ENCODE data around the gene TSPOAP1. TPM values are rescaled to one million over a fixed set of nuclear protein-coding genes. Genes with fewer than 3 reads are reported as not detected.

Gene TSPOAP1
- total RNA-seq, 2 experiments from 2014 or later = 70.6 to 77.7 TPM

GRCh38 chr17:58264407-58265103, 64.0 kb downstream of the TSPOAP1 start:
- Mint-ChIP-seq H3K4me3 (no peak overlapping the region), H3K36me3 (no peaks in the 10 kb centered on the region), H3K27me3 (peaks cover 58% of the 10 kb centered on the region)

GRCh38 chr17:58263773-58264172, 64.8 kb downstream of the TSPOAP1 start:
- Mint-ChIP-seq H3K36me3 (no peaks in the 10 kb centered on the region), H3K4me3 (no peak overlapping the region), H3K9me3 (no peaks in the 10 kb centered on the region), H3K27ac (no peak overlapping the region), H3K27me3 (peaks cover 61% of the 10 kb centered on the region), H3K4me1 (no peaks in the 10 kb centered on the region)
- DNase-seq = no peak
- POLR2A ChIA-PET = no interaction called here
- ATAC-seq (ENCODE audit: low read depth) = no peak

More at GRCh38 chr17:58264407-58265103, 64.0 kb downstream of the TSPOAP1 start:
- no peaks in the 10 kb centered on the region for H3K9me3 Mint-ChIP-seq
- H3K27ac Mint-ChIP-seq = no peak overlapping the region
- DNase-seq = no peak
- H3K4me1 Mint-ChIP-seq = no peaks in the 10 kb centered on the region
- no peak for ATAC-seq (ENCODE audit: low read depth)
- POLR2A ChIA-PET = no interaction called here

- ATAC-seq (ENCODE audit: low read depth) = no peak
- Mint-ChIP-seq H3K4me3 (no peak overlapping the region), H3K36me3 (no peaks in the 10 kb centered on the region), H3K27me3 (peaks cover 74% of the 10 kb centered on the region), H3K4me1 (no peaks in the 10 kb centered on the region), H3K27ac (no peak overlapping the region), H3K9me3 (no peaks in the 10 kb centered on the region)
- no peak for DNase-seq
- POLR2A ChIA-PET = no interaction called here
These were observed 66.4 kb downstream of the TSPOAP1 start for GRCh38 chr17:58262149-58262548.

- Mint-ChIP-seq H3K9me3 (no peaks in the 10 kb centered on the region), H3K4me3 (no peak overlapping the region), H3K4me1 (peaks cover 1% of the 10 kb centered on the region), H3K36me3 (no peaks in the 10 kb centered on the region), H3K27me3 (peaks cover 62% of the 10 kb centered on the region), H3K27ac (no peak overlapping the region)
- DNase-seq (no peak), ATAC-seq (ENCODE audit: low read depth) (no peak)
- POLR2A ChIA-PET = no interaction called here
These were observed 73.8 kb downstream of the TSPOAP1 start for GRCh38 chr17:58254803-58255202.

GRCh38 chr17:58253082-58253481, 75.5 kb downstream of the TSPOAP1 start:
- no peak for ATAC-seq (ENCODE audit: low read depth)
- H3K4me1 Mint-ChIP-seq = peaks cover 10% of the 10 kb centered on the region
- no peaks in the 10 kb centered on the region for H3K9me3 Mint-ChIP-seq
- H3K27me3 Mint-ChIP-seq = peaks cover 53% of the 10 kb centered on the region
- POLR2A ChIA-PET = no interaction called here
- H3K27ac Mint-ChIP-seq = no peak overlapping the region
- H3K4me3 Mint-ChIP-seq = no peak overlapping the region
- no peak for DNase-seq
- H3K36me3 Mint-ChIP-seq = no peaks in the 10 kb centered on the region

- Mint-ChIP-seq H3K4me3 (no peak overlapping the region), H3K27ac (no peak overlapping the region), H3K9me3 (no peaks in the 10 kb centered on the region), H3K4me1 (peaks cover 18% of the 10 kb centered on the region), H3K36me3 (no peaks in the 10 kb centered on the region), H3K27me3 (peaks cover 49% of the 10 kb centered on the region)
- DNase-seq = no peak
- no peak for ATAC-seq (ENCODE audit: low read depth)
- POLR2A ChIA-PET = no interaction called here
These were observed 76.5 kb downstream of the TSPOAP1 start for GRCh38 chr17:58252141-58252540.

Small RNA genes lying within 50 kb of the gene (microRNA-seq; reads per million reads assigned to microRNA genes)
- gene MIR4736 = not detected

Other genes with a start within 250 kb of the TSPOAP1 start
- 10 to 100 TPM; 29.5 to 31.3 TPM for gene DYNLL2, start 245.4 kb downstream of the TSPOAP1 start, total RNA-seq
- gene OR4D1, start 180.4 kb downstream of the TSPOAP1 start, total RNA-seq = under 1 TPM; 0.65 to 0.72 TPM
- gene OR4D2, start 161.8 kb downstream of the TSPOAP1 start, total RNA-seq = not detected
- not detected for gene EPX, start 136.1 kb downstream of the TSPOAP1 start, total RNA-seq
- gene MKS1, start 109.5 kb downstream of the TSPOAP1 start, total RNA-seq = 10 to 100 TPM; 23.0 to 26.5 TPM
- gene LPO, start 90.2 kb downstream of the TSPOAP1 start, total RNA-seq = not detected
- gene MPO, start 47.9 kb downstream of the TSPOAP1 start, total RNA-seq = not detected
- 10 to 100 TPM; 66.4 to 70.2 TPM for gene SUPT4H1, start 23.4 kb upstream of the TSPOAP1 start, total RNA-seq
- under 1 TPM in 1 of 2 experiments, not detected in 1; 0.72 TPM for gene RNF43, start 88.7 kb upstream of the TSPOAP1 start, total RNA-seq
- gene HSF5, start 159.6 kb upstream of the TSPOAP1 start, total RNA-seq = under 1 TPM; 0.47 to 0.60 TPM
- gene MTMR4, start 185.8 kb upstream of the TSPOAP1 start, total RNA-seq = 10 to 100 TPM; 50.5 to 50.8 TPM